Measurements from ENCODE around the gene EMSY. TPM values are rescaled to one million over a fixed set of nuclear protein-coding genes. Genes with fewer than 3 reads are reported as not detected.

The EMSY gene
- polyA plus RNA-seq, 1 donor (not counting 4 experiments of a cell fraction or from before 2014, with no cell fraction given), result 11.3 TPM

- dilution Hi-C loops (cut with MboI; ENCODE audit: extremely low pct_ligation_motif_present, low sequenced_read_pairs), result no loop called here
- no peak overlapping the region for H3K27ac ChIP-seq (ENCODE audit: control insufficient read depth, insufficient read depth, low read length)
Observed at GRCh38 chr11:76600124-76600655, 155.4 kb downstream of the EMSY start.

DNA sequence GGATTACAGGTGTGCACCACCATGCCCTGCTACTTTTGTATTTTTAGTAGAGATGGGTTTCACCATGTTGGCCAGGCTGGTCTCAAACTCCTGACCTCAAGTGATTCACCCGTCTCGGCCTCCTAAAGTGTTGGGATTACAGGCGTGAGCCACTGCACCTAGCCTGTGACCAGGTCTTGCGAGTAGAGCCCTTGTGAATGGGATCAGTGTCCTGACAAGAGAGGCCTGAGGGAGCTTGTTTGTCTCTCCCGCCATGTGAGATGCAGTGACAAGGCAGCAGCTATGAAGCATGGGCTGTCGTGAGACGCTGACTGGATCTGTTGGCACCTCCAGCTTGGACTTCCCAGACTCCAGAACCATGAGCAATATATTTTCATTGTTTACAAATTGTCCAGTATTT is 156.5 kb downstream of the EMSY start:
- H3K9me3 ChIP-seq (ENCODE audit: control insufficient read depth, low read depth, low read length), result no peaks in the 10 kb centered on the region
- TF ChIP-seq EZH2 (IDR thresholded peaks at IDR 0.05; ENCODE audit: low read length) (no peak), CTCF (optimal IDR thresholded peaks at IDR 0.05 in 1 of 3, IDR thresholded peaks at IDR 0.05 in 1 of 3, conservative IDR thresholded peaks at IDR 0.05 in 1 of 3; ENCODE audit: extremely low read depth in 1 of 3, insufficient read depth in 2 of 3, low read length in 3 of 3) (no peak)
- no peak overlapping the region for H3K9ac ChIP-seq (ENCODE audit: control insufficient read depth, extremely low read depth, insufficient read depth, low read length)
- peaks cover 3% of the 10 kb centered on the region for H3K4me1 ChIP-seq (ENCODE audit: control insufficient read depth, extremely low read depth, insufficient read depth, low read length)
- dilution Hi-C loops (cut with MboI; ENCODE audit: extremely low pct_ligation_motif_present, low sequenced_read_pairs), result no loop called here
- DNase-seq (ENCODE audit: low read depth, low spot score), result no peak
- no peak overlapping the region for H3K4me3 ChIP-seq (ENCODE audit: control insufficient read depth in 2 of 3, extremely low read depth in 1 of 3, insufficient read depth in 2 of 3, low read depth in 1 of 3, low read length in 3 of 3)
- H3K4me2 ChIP-seq (ENCODE audit: control insufficient read depth, extremely low read depth, insufficient read depth, low read depth, low read length), result no peak overlapping the region
- H3K27me3 ChIP-seq (ENCODE audit: control insufficient read depth, extremely low read depth, insufficient read depth, low read length), result peaks cover 4% of the 10 kb centered on the region
- no peak overlapping the region for H3K27ac ChIP-seq (ENCODE audit: control insufficient read depth, insufficient read depth, low read length)
- no peaks in the 10 kb centered on the region for H3K36me3 ChIP-seq (ENCODE audit: control insufficient read depth in 2 of 2, extremely low read depth in 1 of 2, insufficient read depth in 2 of 2, low read length in 2 of 2)
- H3K9me1 ChIP-seq (ENCODE audit: control insufficient read depth, extremely low read depth, insufficient read depth, low read length), result no peaks in the 10 kb centered on the region
- H4K20me1 ChIP-seq (ENCODE audit: control insufficient read depth, extremely low read depth, insufficient read depth, low read length), result no peaks in the 10 kb centered on the region
- no peak for FAIRE-seq
- H3K79me2 ChIP-seq (ENCODE audit: control insufficient read depth, insufficient read depth, low read length), result no peaks in the 10 kb centered on the region
- H2AFZ ChIP-seq (ENCODE audit: control insufficient read depth, low read length), result no peak overlapping the region

More at GRCh38 chr11:76600124-76600655, 155.4 kb downstream of the EMSY start:
- Histone ChIP-seq H3K4me3 (ENCODE audit: control insufficient read depth in 2 of 3, extremely low read depth in 1 of 3, insufficient read depth in 2 of 3, low read depth in 1 of 3, low read length in 3 of 3) (no peak overlapping the region), H4K20me1 (ENCODE audit: control insufficient read depth, extremely low read depth, insufficient read depth, low read length) (no peaks in the 10 kb centered on the region), H3K4me2 (ENCODE audit: control insufficient read depth, extremely low read depth, insufficient read depth, low read depth, low read length) (no peak overlapping the region), H3K79me2 (ENCODE audit: control insufficient read depth, insufficient read depth, low read length) (no peaks in the 10 kb centered on the region), H3K36me3 (ENCODE audit: control insufficient read depth in 2 of 2, extremely low read depth in 1 of 2, insufficient read depth in 2 of 2, low read length in 2 of 2) (no peaks in the 10 kb centered on the region), H3K9me3 (ENCODE audit: control insufficient read depth, low read depth, low read length) (no peaks in the 10 kb centered on the region), H3K27me3 (ENCODE audit: control insufficient read depth, extremely low read depth, insufficient read depth, low read length) (peaks cover 4% of the 10 kb centered on the region), H3K9ac (ENCODE audit: control insufficient read depth, extremely low read depth, insufficient read depth, low read length) (no peak overlapping the region), H3K4me1 (ENCODE audit: control insufficient read depth, extremely low read depth, insufficient read depth, low read length) (peaks cover 3% of the 10 kb centered on the region), H3K9me1 (ENCODE audit: control insufficient read depth, extremely low read depth, insufficient read depth, low read length) (no peaks in the 10 kb centered on the region), H2AFZ (ENCODE audit: control insufficient read depth, low read length) (no peak overlapping the region)
- DNase-seq (ENCODE audit: low read depth, low spot score), result no peak
- TF ChIP-seq CTCF (optimal IDR thresholded peaks at IDR 0.05 in 1 of 3, IDR thresholded peaks at IDR 0.05 in 1 of 3, conservative IDR thresholded peaks at IDR 0.05 in 1 of 3; ENCODE audit: extremely low read depth in 1 of 3, insufficient read depth in 2 of 3, low read length in 3 of 3) (no peak), EZH2 (IDR thresholded peaks at IDR 0.05; ENCODE audit: low read length) (no peak)
- FAIRE-seq, result no peak

Measured in keratinocyte (primary cell).